Left lung (tissue), 10 donors: ENCODE data around the gene ASTL. TPM values are rescaled to one million over a fixed set of nuclear protein-coding genes. Genes with fewer than 3 reads are reported as not detected.

Source experiments
- ATAC-seq: fragments of 200-7000 bp; cut with Tn5 transposase; one replicate; pipeline ENCODE4 v1.9.1; 2020; ENCODE audit warnings: moderate library complexity
- DNase-seq, 4 donors: peaks; one replicate each; pipeline ENCODE4 v3.0.0-alpha.2; 2013 to 2020
- H3K27ac ChIP-seq, 2 donors: fragments of 200-600 bp; sonication (generic) in 1 of 2; one replicate each; pipeline versions ENCODE4 v1.5.0 to v1.8.0; 2020 to 2021
- H3K27me3 ChIP-seq, 2 donors: fragments of 200-600 bp; sonication (generic) in 1 of 2; one replicate each; pipeline versions ENCODE4 v1.5.0 to v1.8.0; 2020 to 2021
- H3K36me3 ChIP-seq, 2 donors: fragments of 200-600 bp; sonication (generic) in 1 of 2; one replicate each; pipeline versions ENCODE4 v1.5.0 to v1.8.0; 2020 to 2021
- H3K4me1 ChIP-seq, 2 donors: fragments of 200-600 bp; one replicate each; pipeline ENCODE4 v1.8.0; 2021
- H3K4me3 ChIP-seq, 2 donors: fragments of 200-600 bp; sonication (generic) in 1 of 2; one replicate each; pipeline versions ENCODE4 v1.5.0 to v1.8.0; 2020 to 2021; ENCODE audit warnings: mild to moderate bottlenecking in 1 of 2
- H3K9me3 ChIP-seq, 2 donors: fragments of 200-600 bp; sonication (generic) in 1 of 2; one replicate each; pipeline versions ENCODE4 v1.5.0 to v1.8.0; 2020 to 2021
- intact Hi-C, 2 donors: fragments of 100-400 bp; cut with DNase I; formaldehyde crosslinking; loops; one replicate each; pipeline versions ENCODE4 v1.11.2 to v1.14.2; 2022
- polyA plus RNA-seq, 6 donors: library from polyadenylated mRNA; unstranded; fragments of 120-200 nt; gene quantifications; one replicate each; pipeline ENCODE4 v1.2.1, GENCODE V29; 2013; ENCODE audit not compliant: insufficient read length in 6 of 6
- total RNA-seq, 2 donors: library from RNA; stranded (reverse); fragmentation: NEBNext Ultra II Directional; extraction: Animal tissue kit (Norgen Biotek cat#: 25700); gene quantifications; one replicate each; pipeline ENCODE4 v1.2.1, GENCODE V29; 2021
- TF ChIP-seq, protein P1 (sequence below), 2 donors: fragments of 200-600 bp; sonication (generic) in 1 of 2; IDR thresholded peaks; one replicate each; pipeline versions ENCODE4 v1.5.0 to v1.8.0; 2021; ENCODE audit warnings: antibody characterized with exemption in 2 of 2
- donor health status: DM: no; HTN: yes; CAD: no.
- donor health status: DM: no; HTN: no; CAD: no.

The ASTL gene
- total and polyA plus RNA-seq, 8 donors: 0.11 to 0.30 (median 0.21) TPM; not detected in 3

GRCh38 chr2:96121414-96121813 lies 16.9 kb downstream of the ASTL start:
- intact Hi-C loops: no loop called here
- no peak overlapping the region for H3K27ac ChIP-seq
- no peaks in the 10 kb centered on the region for H3K9me3 ChIP-seq
- DNase-seq (no peak), ATAC-seq (no peak)
- H3K4me3 ChIP-seq: no peak overlapping the region
- H3K4me1 ChIP-seq: peaks cover 0 to 10% of the 10 kb centered on the region in 2 donors
- H3K36me3 ChIP-seq: no peaks in the 10 kb centered on the region
- TF ChIP-seq, protein P1, sequence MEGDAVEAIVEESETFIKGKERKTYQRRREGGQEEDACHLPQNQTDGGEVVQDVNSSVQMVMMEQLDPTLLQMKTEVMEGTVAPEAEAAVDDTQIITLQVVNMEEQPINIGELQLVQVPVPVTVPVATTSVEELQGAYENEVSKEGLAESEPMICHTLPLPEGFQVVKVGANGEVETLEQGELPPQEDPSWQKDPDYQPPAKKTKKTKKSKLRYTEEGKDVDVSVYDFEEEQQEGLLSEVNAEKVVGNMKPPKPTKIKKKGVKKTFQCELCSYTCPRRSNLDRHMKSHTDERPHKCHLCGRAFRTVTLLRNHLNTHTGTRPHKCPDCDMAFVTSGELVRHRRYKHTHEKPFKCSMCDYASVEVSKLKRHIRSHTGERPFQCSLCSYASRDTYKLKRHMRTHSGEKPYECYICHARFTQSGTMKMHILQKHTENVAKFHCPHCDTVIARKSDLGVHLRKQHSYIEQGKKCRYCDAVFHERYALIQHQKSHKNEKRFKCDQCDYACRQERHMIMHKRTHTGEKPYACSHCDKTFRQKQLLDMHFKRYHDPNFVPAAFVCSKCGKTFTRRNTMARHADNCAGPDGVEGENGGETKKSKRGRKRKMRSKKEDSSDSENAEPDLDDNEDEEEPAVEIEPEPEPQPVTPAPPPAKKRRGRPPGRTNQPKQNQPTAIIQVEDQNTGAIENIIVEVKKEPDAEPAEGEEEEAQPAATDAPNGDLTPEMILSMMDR (IDR thresholded peaks at IDR 0.05): no peak
- peaks cover 4 to 55% of the 10 kb centered on the region in 2 donors for H3K27me3 ChIP-seq

DNA sequence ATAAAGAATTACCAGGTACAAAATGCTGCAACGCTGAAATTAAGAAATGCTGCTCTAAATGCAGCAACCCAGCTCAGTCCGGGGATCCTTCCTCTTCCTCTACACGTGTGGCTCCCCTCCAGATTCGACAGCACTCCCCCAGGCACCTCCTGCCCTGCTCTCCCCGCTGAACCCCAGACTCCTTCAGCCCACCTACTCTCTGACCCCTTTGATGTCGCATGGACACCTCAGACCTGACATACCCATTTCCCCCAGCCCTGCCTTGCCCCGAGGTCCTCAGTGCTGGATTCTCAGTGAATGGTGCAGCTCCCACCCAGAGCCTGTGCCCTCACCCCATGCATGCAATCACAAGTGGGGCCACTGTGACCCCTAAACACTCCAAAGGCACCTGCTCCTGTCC lies 17.3 kb downstream of the ASTL start:
- DNase-seq (peak in 1 of 4 donors; percentile 20), ATAC-seq (no peak)
- Histone ChIP-seq H3K9me3 (no peaks in the 10 kb centered on the region), H3K36me3 (no peaks in the 10 kb centered on the region), H3K4me3 (no peak overlapping the region), H3K27me3 (peaks cover 8 to 60% of the 10 kb centered on the region in 2 donors), H3K4me1 (peaks cover 4 to 14% of the 10 kb centered on the region in 2 donors), H3K27ac (no peak overlapping the region)
- intact Hi-C loops: no loop called here
- TF ChIP-seq, protein P1 (IDR thresholded peaks at IDR 0.05): no peak

- ATAC-seq (no peak), DNase-seq (peak in 1 of 4 donors; percentile 37)
- no peaks in the 10 kb centered on the region for H3K36me3 ChIP-seq
- TF ChIP-seq, protein P1 (IDR thresholded peaks at IDR 0.05): no peak
- H3K4me1 ChIP-seq: peaks cover 4 to 15% of the 10 kb centered on the region in 2 donors
- peaks cover 16 to 68% of the 10 kb centered on the region in 2 donors for H3K27me3 ChIP-seq
- no peak overlapping the region for H3K4me3 ChIP-seq
- intact Hi-C loops: no loop called here
- no peak overlapping the region for H3K27ac ChIP-seq
- no peaks in the 10 kb centered on the region for H3K9me3 ChIP-seq
Observed at GRCh38 chr2:96120091-96120720, 18.1 kb downstream of the ASTL start.

GRCh38 chr2:96119389-96119751 lies 18.9 kb downstream of the ASTL start:
- H3K27me3 ChIP-seq: peaks cover 18 to 76% of the 10 kb centered on the region in 2 donors
- DNase-seq: peak in 2 of 4 donors; percentile 5 to 18
- intact Hi-C loops: no loop called here

GRCh38 chr2:96118698-96119388 lies 19.5 kb downstream of the ASTL start:
- peaks cover 4 to 15% of the 10 kb centered on the region in 2 donors for H3K4me1 ChIP-seq
- intact Hi-C loops: no loop called here
- no peaks in the 10 kb centered on the region for H3K9me3 ChIP-seq
- H3K27me3 ChIP-seq: peaks cover 18 to 79% of the 10 kb centered on the region in 2 donors
- ATAC-seq (no peak), DNase-seq (peak in 2 of 4 donors; percentile 24 to 49)
- no peak overlapping the region for H3K27ac ChIP-seq
- H3K36me3 ChIP-seq: no peaks in the 10 kb centered on the region
- no peak overlapping the region for H3K4me3 ChIP-seq
- TF ChIP-seq, protein P1 (IDR thresholded peaks at IDR 0.05): no peak

More at GRCh38 chr2:96119389-96119751, 18.9 kb downstream of the ASTL start:
- no peaks in the 10 kb centered on the region for H3K36me3 ChIP-seq
- H3K4me1 ChIP-seq: peaks cover 4 to 15% of the 10 kb centered on the region in 2 donors
- no peak for ATAC-seq
- TF ChIP-seq, protein P1 (IDR thresholded peaks at IDR 0.05): no peak
- H3K4me3 ChIP-seq: no peak overlapping the region
- no peak overlapping the region for H3K27ac ChIP-seq
- no peaks in the 10 kb centered on the region for H3K9me3 ChIP-seq
